ENCODE measurements around the gene UGT1A5. TPM values are rescaled to one million over a fixed set of nuclear protein-coding genes. Genes with fewer than 3 reads are reported as not detected.

UGT1A5 gene
- total and polyA plus RNA-seq, 2 experiments from 2014 or later: not detected

GRCh38 chr2:233821709-233822100, 109.0 kb downstream of the UGT1A5 start:
- no peaks in the 10 kb centered on the region for H3K9me3 ChIP-seq (ENCODE audit: low read depth)
- no peak for DNase-seq (ENCODE audit: low read depth in 1 of 2, low spot score in 1 of 2)
- H3K4me1 ChIP-seq (ENCODE audit: low read depth): no peaks in the 10 kb centered on the region
- TF ChIP-seq, protein P1, sequence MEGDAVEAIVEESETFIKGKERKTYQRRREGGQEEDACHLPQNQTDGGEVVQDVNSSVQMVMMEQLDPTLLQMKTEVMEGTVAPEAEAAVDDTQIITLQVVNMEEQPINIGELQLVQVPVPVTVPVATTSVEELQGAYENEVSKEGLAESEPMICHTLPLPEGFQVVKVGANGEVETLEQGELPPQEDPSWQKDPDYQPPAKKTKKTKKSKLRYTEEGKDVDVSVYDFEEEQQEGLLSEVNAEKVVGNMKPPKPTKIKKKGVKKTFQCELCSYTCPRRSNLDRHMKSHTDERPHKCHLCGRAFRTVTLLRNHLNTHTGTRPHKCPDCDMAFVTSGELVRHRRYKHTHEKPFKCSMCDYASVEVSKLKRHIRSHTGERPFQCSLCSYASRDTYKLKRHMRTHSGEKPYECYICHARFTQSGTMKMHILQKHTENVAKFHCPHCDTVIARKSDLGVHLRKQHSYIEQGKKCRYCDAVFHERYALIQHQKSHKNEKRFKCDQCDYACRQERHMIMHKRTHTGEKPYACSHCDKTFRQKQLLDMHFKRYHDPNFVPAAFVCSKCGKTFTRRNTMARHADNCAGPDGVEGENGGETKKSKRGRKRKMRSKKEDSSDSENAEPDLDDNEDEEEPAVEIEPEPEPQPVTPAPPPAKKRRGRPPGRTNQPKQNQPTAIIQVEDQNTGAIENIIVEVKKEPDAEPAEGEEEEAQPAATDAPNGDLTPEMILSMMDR (IDR thresholded peaks at IDR 0.05; ENCODE audit: low read depth, low read length): no peak
- H3K27me3 ChIP-seq: no peaks in the 10 kb centered on the region
- no peak overlapping the region for H3K4me3 ChIP-seq
- H3K27ac ChIP-seq: no peak overlapping the region
- no peaks in the 10 kb centered on the region for H3K36me3 ChIP-seq

GRCh38 chr2:233822101-233822771, 109.5 kb downstream of the UGT1A5 start:
- H3K4me3 ChIP-seq: no peak overlapping the region
- DNase-seq (ENCODE audit: low read depth in 1 of 2, low spot score in 1 of 2): no peak
- no peaks in the 10 kb centered on the region for H3K36me3 ChIP-seq
- H3K9me3 ChIP-seq (ENCODE audit: low read depth): no peaks in the 10 kb centered on the region
- no peaks in the 10 kb centered on the region for H3K4me1 ChIP-seq (ENCODE audit: low read depth)
- TF ChIP-seq, protein P1 (IDR thresholded peaks at IDR 0.05; ENCODE audit: low read depth, low read length): no peak
- H3K27ac ChIP-seq: no peak overlapping the region
- no peaks in the 10 kb centered on the region for H3K27me3 ChIP-seq

Other genes starting within 250 kb of the UGT1A5 start
- 21.7 and 23.6 TPM in 2 replicates for gene USP40, start 146.1 kb upstream of the UGT1A5 start, total RNA-seq
- gene USP40, start 146.1 kb upstream of the UGT1A5 start, polyA plus RNA-seq: 12.7 and 14.0 TPM in 2 replicates
- gene UGT1A8, start 95.3 kb upstream of the UGT1A5 start, total RNA-seq: not detected in 2 replicates
- not detected in 2 replicates for gene UGT1A8, start 95.3 kb upstream of the UGT1A5 start, polyA plus RNA-seq
- gene UGT1A10, start 76.5 kb upstream of the UGT1A5 start, total RNA-seq: not detected in 2 replicates
- not detected in 2 replicates for gene UGT1A10, start 76.5 kb upstream of the UGT1A5 start, polyA plus RNA-seq
- gene UGT1A9, start 41.0 kb upstream of the UGT1A5 start, total RNA-seq: not detected in 2 replicates
- not detected in 2 replicates for gene UGT1A9, start 41.0 kb upstream of the UGT1A5 start, polyA plus RNA-seq
- gene UGT1A7, start 31.0 kb upstream of the UGT1A5 start, total RNA-seq: not detected in 2 replicates
- gene UGT1A7, start 31.0 kb upstream of the UGT1A5 start, polyA plus RNA-seq: not detected in 2 replicates
- gene UGT1A6, start 20.0 kb upstream of the UGT1A5 start, total RNA-seq: not detected in 2 replicates
- gene UGT1A6, start 20.0 kb upstream of the UGT1A5 start, polyA plus RNA-seq: not detected in 2 replicates
- gene UGT1A4, start 5.8 kb downstream of the UGT1A5 start, total RNA-seq: not detected in 2 replicates
- gene UGT1A4, start 5.8 kb downstream of the UGT1A5 start, polyA plus RNA-seq: not detected in 2 replicates
- not detected in 2 replicates for gene UGT1A3, start 16.1 kb downstream of the UGT1A5 start, total RNA-seq
- gene UGT1A3, start 16.1 kb downstream of the UGT1A5 start, polyA plus RNA-seq: not detected in 2 replicates
- gene UGT1A1, start 47.4 kb downstream of the UGT1A5 start, total RNA-seq: not detected in 2 replicates
- gene UGT1A1, start 47.4 kb downstream of the UGT1A5 start, polyA plus RNA-seq: not detected in 2 replicates
- gene MROH2A, start 65.4 kb downstream of the UGT1A5 start, total RNA-seq: 0.12 TPM in 1 of 2 replicates, not detected in the other
- 0.69 TPM in 1 of 2 replicates, not detected in the other for gene MROH2A, start 65.4 kb downstream of the UGT1A5 start, polyA plus RNA-seq
- 14.3 and 53.3 TPM in 2 replicates for gene HJURP, start 141.6 kb downstream of the UGT1A5 start, total RNA-seq
- 8.0 and 36.3 TPM in 2 replicates for gene HJURP, start 141.6 kb downstream of the UGT1A5 start, polyA plus RNA-seq
- gene TRPM8, start 204.5 kb downstream of the UGT1A5 start, total RNA-seq: 0.83 TPM in 1 of 2 replicates, not detected in the other
- gene TRPM8, start 204.5 kb downstream of the UGT1A5 start, polyA plus RNA-seq: not detected in 2 replicates